Measurements from ENCODE around the gene HOMEZ.

DNA sequence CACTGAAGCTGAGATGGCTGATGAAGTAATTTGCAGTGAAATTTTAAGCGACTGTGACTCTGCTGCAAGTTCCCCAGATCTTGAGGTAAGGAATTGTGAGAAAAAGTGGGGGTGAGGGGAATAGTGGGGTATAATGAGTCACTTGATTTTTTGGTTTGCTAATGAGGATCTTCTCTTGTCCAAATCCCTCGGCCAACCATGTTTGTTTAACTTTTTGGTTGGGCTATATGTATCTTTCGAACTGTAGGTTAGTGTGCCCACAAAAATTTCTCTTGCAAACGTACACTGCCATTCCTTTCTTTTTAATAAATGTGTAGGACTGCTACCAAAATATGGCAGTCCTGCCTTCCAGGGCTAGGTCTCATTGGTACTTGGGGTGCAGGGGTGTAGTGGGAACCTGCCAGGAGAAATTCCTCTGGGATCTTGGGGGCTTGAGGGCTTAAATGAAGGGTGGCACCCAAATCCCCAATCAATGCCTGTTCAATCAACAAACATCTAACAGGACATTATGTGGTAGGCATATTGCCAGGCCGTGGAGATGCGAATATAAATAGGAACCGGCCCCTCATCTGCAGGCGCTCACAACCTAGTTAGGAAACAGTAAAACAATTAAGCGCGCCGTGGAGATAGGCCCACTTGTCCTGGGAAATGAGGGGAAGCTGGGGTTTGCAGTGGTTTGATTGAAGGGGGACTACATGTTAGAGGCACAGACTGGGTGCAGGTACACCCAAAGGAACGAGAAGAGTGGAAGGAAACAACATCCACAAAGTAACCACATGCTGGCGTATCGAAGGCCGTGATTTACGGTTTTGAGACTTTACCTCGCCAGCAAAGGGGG lies 34.0 kb upstream of the HOMEZ start:
- TF ChIP-seq TAF1 (IDR thresholded peaks at IDR 0.05; ENCODE audit: low read depth) (no peak), EP300 (IDR thresholded peaks at IDR 0.05; ENCODE audit: borderline replicate concordance) (no peak), NFIC (IDR thresholded peaks at IDR 0.05) (no peak), CEBPB (IDR thresholded peaks at IDR 0.05) (no peak), FOXM1 (IDR thresholded peaks at IDR 0.05; ENCODE audit: borderline replicate concordance, low read depth) (no peak), MAX (IDR thresholded peaks at IDR 0.05) (no peak), YY1 (IDR thresholded peaks at IDR 0.05; ENCODE audit: low read depth) (no peak), TCF12 (IDR thresholded peaks at IDR 0.05; ENCODE audit: low read depth) (no peak)
- TF ChIP-seq, protein P1, sequence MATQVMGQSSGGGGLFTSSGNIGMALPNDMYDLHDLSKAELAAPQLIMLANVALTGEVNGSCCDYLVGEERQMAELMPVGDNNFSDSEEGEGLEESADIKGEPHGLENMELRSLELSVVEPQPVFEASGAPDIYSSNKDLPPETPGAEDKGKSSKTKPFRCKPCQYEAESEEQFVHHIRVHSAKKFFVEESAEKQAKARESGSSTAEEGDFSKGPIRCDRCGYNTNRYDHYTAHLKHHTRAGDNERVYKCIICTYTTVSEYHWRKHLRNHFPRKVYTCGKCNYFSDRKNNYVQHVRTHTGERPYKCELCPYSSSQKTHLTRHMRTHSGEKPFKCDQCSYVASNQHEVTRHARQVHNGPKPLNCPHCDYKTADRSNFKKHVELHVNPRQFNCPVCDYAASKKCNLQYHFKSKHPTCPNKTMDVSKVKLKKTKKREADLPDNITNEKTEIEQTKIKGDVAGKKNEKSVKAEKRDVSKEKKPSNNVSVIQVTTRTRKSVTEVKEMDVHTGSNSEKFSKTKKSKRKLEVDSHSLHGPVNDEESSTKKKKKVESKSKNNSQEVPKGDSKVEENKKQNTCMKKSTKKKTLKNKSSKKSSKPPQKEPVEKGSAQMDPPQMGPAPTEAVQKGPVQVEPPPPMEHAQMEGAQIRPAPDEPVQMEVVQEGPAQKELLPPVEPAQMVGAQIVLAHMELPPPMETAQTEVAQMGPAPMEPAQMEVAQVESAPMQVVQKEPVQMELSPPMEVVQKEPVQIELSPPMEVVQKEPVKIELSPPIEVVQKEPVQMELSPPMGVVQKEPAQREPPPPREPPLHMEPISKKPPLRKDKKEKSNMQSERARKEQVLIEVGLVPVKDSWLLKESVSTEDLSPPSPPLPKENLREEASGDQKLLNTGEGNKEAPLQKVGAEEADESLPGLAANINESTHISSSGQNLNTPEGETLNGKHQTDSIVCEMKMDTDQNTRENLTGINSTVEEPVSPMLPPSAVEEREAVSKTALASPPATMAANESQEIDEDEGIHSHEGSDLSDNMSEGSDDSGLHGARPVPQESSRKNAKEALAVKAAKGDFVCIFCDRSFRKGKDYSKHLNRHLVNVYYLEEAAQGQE (IDR thresholded peaks at IDR 0.05; ENCODE audit: low read depth), result no peak
